ENCODE measurements around the gene ZSCAN18. TPM values are rescaled to one million over a fixed set of nuclear protein-coding genes. Genes with fewer than 3 reads are reported as not detected.

ZSCAN18 gene
- total RNA-seq, 1 donor from 2014 or later: 16.6 TPM

DNA sequence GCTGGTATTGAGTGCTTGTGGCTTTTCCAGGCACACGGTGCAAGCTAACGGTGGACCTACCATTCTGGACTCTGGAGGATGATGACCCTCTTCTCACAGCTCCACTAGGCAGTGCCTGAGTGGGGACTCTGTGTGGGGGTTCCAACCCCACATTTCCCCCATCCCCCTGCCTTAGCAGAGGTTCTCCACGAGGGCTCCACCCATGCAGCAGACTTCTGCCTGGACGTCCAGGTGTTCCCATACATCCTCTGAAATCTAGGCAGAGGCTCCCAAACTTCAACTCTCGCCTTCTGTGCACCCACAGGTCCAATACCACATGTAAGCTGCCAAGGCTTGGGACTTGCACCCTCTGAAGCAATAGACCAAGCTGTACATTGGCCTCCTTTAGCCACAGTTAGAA is 25.3 kb upstream of the ZSCAN18 start:
- Histone ChIP-seq H3K36me3 (ENCODE audit: control insufficient read depth, insufficient read depth, low read length) (no peaks in the 10 kb centered on the region), H3K4me3 (ENCODE audit: low read depth, low read length) (no peak overlapping the region), H3K27me3 (ENCODE audit: control insufficient read depth, insufficient read depth, low read length) (no peaks in the 10 kb centered on the region)
- FAIRE-seq (no peak), DNase-seq (ENCODE audit: low read depth) (no peak)
- TF ChIP-seq, protein P1, sequence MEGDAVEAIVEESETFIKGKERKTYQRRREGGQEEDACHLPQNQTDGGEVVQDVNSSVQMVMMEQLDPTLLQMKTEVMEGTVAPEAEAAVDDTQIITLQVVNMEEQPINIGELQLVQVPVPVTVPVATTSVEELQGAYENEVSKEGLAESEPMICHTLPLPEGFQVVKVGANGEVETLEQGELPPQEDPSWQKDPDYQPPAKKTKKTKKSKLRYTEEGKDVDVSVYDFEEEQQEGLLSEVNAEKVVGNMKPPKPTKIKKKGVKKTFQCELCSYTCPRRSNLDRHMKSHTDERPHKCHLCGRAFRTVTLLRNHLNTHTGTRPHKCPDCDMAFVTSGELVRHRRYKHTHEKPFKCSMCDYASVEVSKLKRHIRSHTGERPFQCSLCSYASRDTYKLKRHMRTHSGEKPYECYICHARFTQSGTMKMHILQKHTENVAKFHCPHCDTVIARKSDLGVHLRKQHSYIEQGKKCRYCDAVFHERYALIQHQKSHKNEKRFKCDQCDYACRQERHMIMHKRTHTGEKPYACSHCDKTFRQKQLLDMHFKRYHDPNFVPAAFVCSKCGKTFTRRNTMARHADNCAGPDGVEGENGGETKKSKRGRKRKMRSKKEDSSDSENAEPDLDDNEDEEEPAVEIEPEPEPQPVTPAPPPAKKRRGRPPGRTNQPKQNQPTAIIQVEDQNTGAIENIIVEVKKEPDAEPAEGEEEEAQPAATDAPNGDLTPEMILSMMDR (IDR thresholded peaks at IDR 0.05; ENCODE audit: insufficient read depth, low read length, severe bottlenecking): no peak

DNA sequence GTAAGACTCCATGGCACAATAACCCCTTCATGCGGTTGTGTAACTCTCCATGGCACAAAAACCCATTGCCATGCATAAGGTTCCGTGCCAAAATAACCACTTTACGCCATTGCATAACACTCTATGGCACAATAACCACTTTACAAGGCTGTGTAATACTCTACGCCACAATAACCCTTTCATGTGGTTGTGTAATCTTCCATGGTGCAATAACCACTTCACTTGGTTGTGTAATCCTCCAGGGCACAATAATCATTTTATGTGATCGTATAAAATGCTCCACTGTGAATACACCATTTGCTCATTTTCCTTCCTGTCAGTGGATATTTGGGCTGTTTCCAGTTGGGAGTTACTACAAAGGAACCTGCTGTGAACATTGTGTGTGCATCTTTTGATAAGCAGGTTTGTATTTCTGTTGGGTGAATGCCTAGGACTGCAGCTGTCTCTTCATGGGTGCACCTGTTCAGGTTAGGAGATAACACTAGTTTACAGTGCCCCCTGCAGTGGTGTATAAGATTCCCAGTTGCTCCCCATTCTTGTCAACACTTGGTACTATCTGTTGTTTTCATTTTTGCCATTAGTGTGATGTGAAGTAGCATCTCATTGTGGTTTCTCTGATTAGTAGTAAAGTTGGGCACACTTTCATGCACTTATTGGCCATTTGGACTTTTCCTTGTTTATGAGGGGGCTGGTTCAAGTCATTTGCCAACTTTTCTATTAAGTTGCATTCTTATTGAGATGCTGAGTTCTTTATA is 21.1 kb upstream of the ZSCAN18 start:
- TF ChIP-seq, protein P1 (IDR thresholded peaks at IDR 0.05; ENCODE audit: insufficient read depth, low read length, severe bottlenecking): no peak
- DNase-seq (ENCODE audit: low read depth): no peak

DNA sequence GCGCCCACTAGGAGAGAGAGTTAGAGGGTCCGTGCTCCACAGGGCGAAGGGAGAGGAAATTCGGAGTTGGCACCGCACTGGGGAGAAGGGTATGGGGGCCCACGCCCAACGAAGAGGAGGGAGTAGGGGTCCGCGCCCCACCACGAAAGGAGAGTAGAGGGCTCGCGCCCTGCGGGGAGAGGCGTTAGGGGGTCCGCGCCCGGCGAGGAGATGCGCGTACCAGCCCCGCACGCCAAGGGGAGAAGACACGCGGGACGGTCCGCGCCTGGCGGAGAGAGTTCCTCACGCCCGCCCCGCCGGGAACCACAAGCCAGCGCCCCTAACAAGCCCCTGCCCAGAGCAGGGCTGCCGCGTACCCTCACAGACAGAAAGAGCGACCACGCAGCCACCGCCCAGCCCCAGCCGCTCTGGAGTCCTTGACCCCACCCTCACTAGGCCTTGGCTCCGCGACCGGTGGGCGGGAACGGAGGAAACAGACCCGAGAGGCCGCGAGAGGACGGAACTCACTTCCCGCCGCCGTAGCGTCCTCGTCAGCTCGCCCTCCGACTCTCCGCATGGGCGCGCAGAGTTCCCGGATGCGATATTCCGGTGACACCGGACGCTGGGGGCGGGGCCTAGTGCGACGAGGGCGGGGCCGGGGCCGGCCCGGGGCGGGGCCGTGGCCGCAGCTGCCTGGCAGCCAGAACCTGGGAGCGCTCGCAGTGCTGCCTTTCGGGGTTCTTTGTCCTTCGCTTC is 20.0 kb upstream of the ZSCAN18 start:
- DNase-seq (ENCODE audit: low read depth) (no peak), FAIRE-seq (no peak)
- Histone ChIP-seq H3K36me3 (ENCODE audit: control insufficient read depth, insufficient read depth, low read length) (no peaks in the 10 kb centered on the region), H3K27me3 (ENCODE audit: control insufficient read depth, insufficient read depth, low read length) (no peaks in the 10 kb centered on the region), H3K4me3 (ENCODE audit: low read depth, low read length) (no peak overlapping the region)
- TF ChIP-seq, protein P1 (IDR thresholded peaks at IDR 0.05; ENCODE audit: insufficient read depth, low read length, severe bottlenecking): no peak

More for the DNA sequence above, 21.1 kb upstream of the ZSCAN18 start:
- Histone ChIP-seq H3K36me3 (ENCODE audit: control insufficient read depth, insufficient read depth, low read length) (no peaks in the 10 kb centered on the region), H3K27me3 (ENCODE audit: control insufficient read depth, insufficient read depth, low read length) (no peaks in the 10 kb centered on the region), H3K4me3 (ENCODE audit: low read depth, low read length) (no peak overlapping the region)
- peak; percentile 90 for FAIRE-seq

DNA sequence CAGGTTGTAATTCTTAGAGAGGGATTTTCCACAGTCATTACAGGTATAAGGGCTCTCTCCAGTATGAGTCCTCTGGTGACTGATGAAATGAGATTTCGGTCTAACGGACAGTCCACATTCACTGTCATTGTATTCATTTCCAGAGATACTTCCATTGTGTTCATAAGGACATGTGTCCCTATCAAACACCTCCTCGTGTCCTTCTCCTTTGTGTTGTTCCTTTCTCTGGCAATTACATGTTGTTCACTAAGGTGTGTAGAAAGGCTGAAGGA is 10.5 kb upstream of the ZSCAN18 start:
- no peak for FAIRE-seq

DNA sequence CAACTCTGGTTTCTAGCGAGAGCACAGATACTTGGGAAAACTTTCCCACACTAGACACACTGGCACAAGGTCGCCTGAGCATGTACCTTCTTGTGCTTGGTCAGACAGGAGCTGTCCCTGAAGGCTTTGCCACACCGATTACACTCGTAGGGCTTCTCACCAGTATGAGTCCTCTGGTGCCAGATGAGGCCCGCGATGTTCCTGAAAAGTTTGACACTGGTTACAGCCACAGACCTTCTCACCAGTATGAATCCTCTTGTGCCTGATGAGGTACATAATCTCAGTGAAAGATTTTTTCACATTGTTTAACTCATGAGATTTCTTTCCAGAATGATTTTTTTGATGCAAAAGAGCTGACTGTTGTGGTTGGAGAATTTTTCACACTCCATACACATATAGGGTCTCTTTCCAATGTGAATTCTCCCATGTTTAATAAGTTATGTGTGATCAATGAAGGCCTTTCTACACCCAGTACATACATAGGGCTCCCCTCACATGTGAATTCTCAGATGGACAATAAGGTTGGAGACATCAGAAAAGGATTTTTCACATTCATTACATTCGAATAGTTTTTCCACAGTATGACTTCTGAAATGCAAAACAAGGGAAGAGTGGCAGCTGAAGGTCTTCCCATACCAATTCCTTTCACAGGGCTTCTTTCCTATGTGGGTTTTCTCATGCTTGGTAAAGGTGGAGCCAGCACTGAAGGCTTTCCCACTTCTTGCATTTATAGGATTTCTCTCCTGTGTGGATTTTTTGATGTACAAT is 9.9 kb upstream of the ZSCAN18 start:
- no peaks in the 10 kb centered on the region for H3K36me3 ChIP-seq (ENCODE audit: control insufficient read depth, insufficient read depth, low read length)
- no peaks in the 10 kb centered on the region for H3K27me3 ChIP-seq (ENCODE audit: control insufficient read depth, insufficient read depth, low read length)
- TF ChIP-seq, protein P1 (IDR thresholded peaks at IDR 0.05; ENCODE audit: insufficient read depth, low read length, severe bottlenecking): no peak
- DNase-seq (ENCODE audit: low read depth): no peak
- FAIRE-seq: no peak
- no peak overlapping the region for H3K4me3 ChIP-seq (ENCODE audit: low read depth, low read length)

More for the DNA sequence above, 10.5 kb upstream of the ZSCAN18 start:
- no peak overlapping the region for H3K4me3 ChIP-seq (ENCODE audit: low read depth, low read length)
- H3K36me3 ChIP-seq (ENCODE audit: control insufficient read depth, insufficient read depth, low read length): no peaks in the 10 kb centered on the region
- TF ChIP-seq, protein P1 (IDR thresholded peaks at IDR 0.05; ENCODE audit: insufficient read depth, low read length, severe bottlenecking): no peak
- DNase-seq (ENCODE audit: low read depth): no peak
- no peaks in the 10 kb centered on the region for H3K27me3 ChIP-seq (ENCODE audit: control insufficient read depth, insufficient read depth, low read length)
